SK-N-SH (cell line): ENCODE results near the gene ERBB2. TPM values are rescaled to one million over a fixed set of nuclear protein-coding genes. Genes with fewer than 3 reads are reported as not detected.

Experiments
- CTCF ChIA-PET: fragments of 300-600, 350-600 bp; formaldehyde crosslinking; extraction: SDS; loops from one replicate; lab custom pipeline; 2021; lab: Yijun Ruan, JAX
- POLR2A ChIA-PET: fragments of 350-600 bp; sonication (Branson Sonifier 250); formaldehyde crosslinking; extraction: SDS; loops from one replicate; lab custom pipeline; 2020; ENCODE audit warnings: antibody characterized with exemption, inconsistent platforms; lab: Yijun Ruan, JAX
- DNase-seq: peaks from one replicate; pipeline ENCODE4 v3.0.0; 2012
- H2AFZ ChIP-seq: fragments of 200-600 bp; sonication (generic); 2 replicates; pipeline ENCODE4 v1.8.1; 2016; ENCODE audit warnings: antibody characterized with exemption, mild to moderate bottlenecking, low read depth
- H3F3A ChIP-seq: fragments of 200-600 bp; sonication (generic); replicated peaks from 2 replicates; pipeline ENCODE3; 2016; ENCODE audit warnings: antibody characterized with exemption, mild to moderate bottlenecking; ENCODE audit not compliant: insufficient read depth
- H3K27ac ChIP-seq, 2 experiments: fragments of 200-500 bp in 1 of 2; fragments of 200-600 bp in 1 of 2; sonication (Bioruptor generic) in 1 of 2; sonication (generic), shearing (Covaris generic) in 1 of 2; 2 replicates each; pipeline versions ENCODE4 v1.5.1 to v1.6.1; 2014 to 2016; ENCODE audit warnings: low read depth in 2 of 2, inconsistent platforms in 1 of 2, low read length in 1 of 2, mild to moderate bottlenecking in 1 of 2, mixed read lengths in 1 of 2
- H3K27me3 ChIP-seq: fragments of 200-600 bp; sonication (generic), shearing (Covaris generic); 2 replicates; pipeline ENCODE4 v1.6.1; 2016; ENCODE audit warnings: mixed run types; ENCODE audit not compliant: insufficient read depth
- H3K36me3 ChIP-seq, 2 experiments: fragments of 200-500 bp in 1 of 2; fragments of 200-600 bp in 1 of 2; sonication (Bioruptor generic) in 1 of 2; sonication (generic) in 1 of 2; replicated peaks in 1 of 2; 2 replicates each; pipeline versions ENCODE3 to v1.5.1; 2014 to 2016; ENCODE audit warnings: low read length in 1 of 2, mild to moderate bottlenecking in 1 of 2; ENCODE audit not compliant: insufficient read depth in 2 of 2, control insufficient read depth in 1 of 2
- H3K4me1 ChIP-seq, 2 experiments: fragments of 200-500 bp in 1 of 2; fragments of 200-600 bp in 1 of 2; sonication (Bioruptor generic) in 1 of 2; sonication (generic), shearing (Covaris generic) in 1 of 2; 2 replicates each; pipeline versions ENCODE4 v1.5.1 to v1.6.1; 2014 to 2016; ENCODE audit warnings: low read depth in 1 of 2, low read length in 1 of 2, mixed run types in 1 of 2; ENCODE audit not compliant: insufficient read depth in 2 of 2, control insufficient read depth in 1 of 2
- H3K4me2 ChIP-seq: fragments of 200-600 bp; sonication (generic), shearing (Covaris generic); 2 replicates; pipeline ENCODE4 v1.6.1; 2017; ENCODE audit warnings: mixed run types
- H3K4me3 ChIP-seq, 2 experiments: fragments of 200-500 bp in 1 of 2; fragments of 200-600 bp in 1 of 2; sonication (Bioruptor generic) in 1 of 2; sonication (generic), shearing (Covaris generic) in 1 of 2; 2 replicates each; pipeline versions ENCODE4 v1.5.1 to v1.8.1; 2014 to 2016; ENCODE audit warnings: low read depth in 2 of 2, inconsistent platforms in 1 of 2, low read length in 1 of 2, mild to moderate bottlenecking in 1 of 2, mixed read lengths in 1 of 2, moderate library complexity in 1 of 2
- H3K79me2 ChIP-seq: fragments of 200-600 bp; sonication (generic); 2 replicates; pipeline ENCODE4 v1.8.1; 2017; ENCODE audit warnings: mild to moderate bottlenecking; ENCODE audit not compliant: insufficient read depth
- H3K9ac ChIP-seq: fragments of 200-600 bp; sonication (generic); 2 replicates; pipeline ENCODE4 v1.6.1; 2017; ENCODE audit warnings: mixed run types
- H3K9me2 ChIP-seq: fragments of 200-600 bp; sonication (generic); 2 replicates; pipeline ENCODE4 v1.6.1; 2017; ENCODE audit warnings: mixed run types
- H3K9me3 ChIP-seq: fragments of 200-600 bp; sonication (generic); 2 replicates; pipeline ENCODE4 v1.6.1; 2017; ENCODE audit warnings: mixed run types, mild to moderate bottlenecking, moderate library complexity
- H4K20me1 ChIP-seq: fragments of 200-600 bp; sonication (generic); 2 replicates; pipeline ENCODE4 v1.6.1; 2017; ENCODE audit warnings: mild to moderate bottlenecking, mixed run types; ENCODE audit not compliant: insufficient read depth
- CTCF ChIP-seq: fragments of 200-600 bp; sonication (generic); IDR thresholded peaks from 2 replicates; pipeline ENCODE4 v1.6.1; 2017; ENCODE audit warnings: antibody characterized with exemption, mild to moderate bottlenecking, moderate library complexity
- ELF1 ChIP-seq: IDR thresholded peaks from 2 replicates; pipeline ENCODE4 v1.4.0; 2012
- EP300 ChIP-seq, 2 experiments: IDR thresholded peaks; 2 replicates each; pipeline versions ENCODE4 v1.4.0 to v1.6.1; 2012; ENCODE audit warnings: borderline replicate concordance in 1 of 2, low read depth in 1 of 2, low read length in 1 of 2
- EZH2phosphoT487 ChIP-seq: fragments of 200-600 bp; sonication (generic); IDR thresholded peaks from 2 replicates; pipeline ENCODE4 v1.6.1; 2017; ENCODE audit warnings: low read depth, mixed run types, mild to moderate bottlenecking, antibody characterized with exemption, moderate library complexity, borderline replicate concordance
- FOXM1 ChIP-seq: IDR thresholded peaks from 2 replicates; pipeline ENCODE4 v1.4.0; 2012; ENCODE audit warnings: low read depth, mild to moderate bottlenecking
- GABPA ChIP-seq: IDR thresholded peaks from 2 replicates; pipeline ENCODE4 v1.4.0; 2012; ENCODE audit warnings: low read depth, mild to moderate bottlenecking
- JUND ChIP-seq: IDR thresholded peaks from 2 replicates; pipeline ENCODE4 v1.4.0; 2012
- MXI1 ChIP-seq: IDR thresholded peaks from 2 replicates; pipeline ENCODE4 v1.6.1; 2012; ENCODE audit warnings: mild to moderate bottlenecking, low read depth, low read length, improper control_type of control experiment
- NFIC ChIP-seq: IDR thresholded peaks from 2 replicates; pipeline ENCODE4 v1.4.0; 2012; ENCODE audit warnings: borderline replicate concordance
- PBX3 ChIP-seq: IDR thresholded peaks from 2 replicates; pipeline ENCODE4; 2012
- POLR2AphosphoS5 ChIP-seq: IDR thresholded peaks from 2 replicates; pipeline ENCODE4 v1.6.1; 2012; ENCODE audit warnings: low read depth, low read length
- RAD21 ChIP-seq: IDR thresholded peaks from 2 replicates; pipeline ENCODE4 v1.6.1; 2012; ENCODE audit warnings: mild to moderate bottlenecking, low read length
- TAF1 ChIP-seq: IDR thresholded peaks from 2 replicates; pipeline ENCODE4 v1.6.1; 2012; ENCODE audit warnings: low read depth, mild to moderate bottlenecking, low read length, moderate library complexity, borderline replicate concordance
- TEAD4 ChIP-seq: IDR thresholded peaks from 2 replicates; pipeline ENCODE4 v1.4.0; 2012; ENCODE audit warnings: mild to moderate bottlenecking, borderline replicate concordance; ENCODE audit not compliant: insufficient read depth
- USF1 ChIP-seq: IDR thresholded peaks from 2 replicates; pipeline ENCODE4 v1.4.0; 2012; ENCODE audit warnings: low read depth, borderline replicate concordance
- USF2 ChIP-seq: fragments of 150-350 bp; IDR thresholded peaks from 2 replicates; pipeline ENCODE4 v1.6.1; 2017; ENCODE audit warnings: antibody characterized with exemption, low read length, low read depth, borderline replicate concordance
- YY1 ChIP-seq: IDR thresholded peaks from 2 replicates; pipeline ENCODE4 v1.4.0; 2012; ENCODE audit warnings: low read depth, mild to moderate bottlenecking
- WGBS: methylation state at CpG from one replicate; pipeline ENCODE4 v1.1.6; 2017; ENCODE audit warnings: low lambda C conversion rate; 5-methylcytosine and 5-hydroxymethylcytosine counted together
- polyA plus RNA-seq, 3 experiments: library from polyadenylated mRNA; depleted of rRNA; stranded (reverse); fragments of >200 nt; gene quantifications; 2 replicates each; pipeline ENCODE4 v1.2.3, GENCODE V29; 2012
- TF ChIP-seq, protein P1 (sequence below): IDR thresholded peaks from 2 replicates; pipeline ENCODE4 v1.6.1; 2012; ENCODE audit warnings: mild to moderate bottlenecking, low read depth, low read length, moderate library complexity
- TF ChIP-seq, protein P2 (sequence below): IDR thresholded peaks from 2 replicates; pipeline ENCODE4 v1.4.0; 2012; ENCODE audit warnings: low read depth
- TF ChIP-seq, protein P3 (sequence below): IDR thresholded peaks from 2 replicates; pipeline ENCODE4 v1.4.0; 2012; ENCODE audit warnings: low read depth, borderline replicate concordance

ERBB2 gene
- polyA plus RNA-seq, 1 of the 3 experiments (the other 2 are of a cell fraction): 1.9 TPM

GRCh38 chr17:39727556-39727955, 27.7 kb downstream of the ERBB2 start:
- DNase-seq: no peak
- H3F3A ChIP-seq: no peaks in the 10 kb centered on the region
- 81% methylated on average over 10 of the region's 10 CpGs for WGBS
- no peaks in the 10 kb centered on the region; the same call in 1 of the 2 replicates for H3K79me2 ChIP-seq
- H3K4me2 ChIP-seq: no peak overlapping the region
- no peak overlapping the region for H3K27ac ChIP-seq
- no peaks in the 10 kb centered on the region for H3K27me3 ChIP-seq
- H4K20me1 ChIP-seq: no peaks in the 10 kb centered on the region
- CTCF ChIA-PET: interaction anchor here (4.5 kb wide), 1 partner anchor 28 kb away, joined by 22 read pairs; no protein-coding TSS in a partner anchor
- no peak overlapping the region for H3K4me3 ChIP-seq
- H3K9me2 ChIP-seq: no peaks in the 10 kb centered on the region
- H3K9me3 ChIP-seq: no peaks in the 10 kb centered on the region
- peaks cover 0 to 8% of the 10 kb centered on the region in 2 experiments; a peak in 1 of 4 replicates for H3K4me1 ChIP-seq
- TF ChIP-seq TEAD4 (no peak), RAD21 (no peak), TAF1 (no peak), ELF1 (no peak), MXI1 (no peak), JUND (no peak), EP300 (IDR thresholded peaks at IDR 0.05; ENCODE audit: borderline replicate concordance in 1 of 2, low read depth in 1 of 2, low read length in 1 of 2) (no peak), NFIC (no peak), USF2 (no peak), PBX3 (no peak), CTCF (no peak), EZH2phosphoT487 (no peak), FOXM1 (no peak), YY1 (no peak), GABPA (no peak), USF1 (no peak), POLR2AphosphoS5 (no peak)
- TF ChIP-seq, protein P1, sequence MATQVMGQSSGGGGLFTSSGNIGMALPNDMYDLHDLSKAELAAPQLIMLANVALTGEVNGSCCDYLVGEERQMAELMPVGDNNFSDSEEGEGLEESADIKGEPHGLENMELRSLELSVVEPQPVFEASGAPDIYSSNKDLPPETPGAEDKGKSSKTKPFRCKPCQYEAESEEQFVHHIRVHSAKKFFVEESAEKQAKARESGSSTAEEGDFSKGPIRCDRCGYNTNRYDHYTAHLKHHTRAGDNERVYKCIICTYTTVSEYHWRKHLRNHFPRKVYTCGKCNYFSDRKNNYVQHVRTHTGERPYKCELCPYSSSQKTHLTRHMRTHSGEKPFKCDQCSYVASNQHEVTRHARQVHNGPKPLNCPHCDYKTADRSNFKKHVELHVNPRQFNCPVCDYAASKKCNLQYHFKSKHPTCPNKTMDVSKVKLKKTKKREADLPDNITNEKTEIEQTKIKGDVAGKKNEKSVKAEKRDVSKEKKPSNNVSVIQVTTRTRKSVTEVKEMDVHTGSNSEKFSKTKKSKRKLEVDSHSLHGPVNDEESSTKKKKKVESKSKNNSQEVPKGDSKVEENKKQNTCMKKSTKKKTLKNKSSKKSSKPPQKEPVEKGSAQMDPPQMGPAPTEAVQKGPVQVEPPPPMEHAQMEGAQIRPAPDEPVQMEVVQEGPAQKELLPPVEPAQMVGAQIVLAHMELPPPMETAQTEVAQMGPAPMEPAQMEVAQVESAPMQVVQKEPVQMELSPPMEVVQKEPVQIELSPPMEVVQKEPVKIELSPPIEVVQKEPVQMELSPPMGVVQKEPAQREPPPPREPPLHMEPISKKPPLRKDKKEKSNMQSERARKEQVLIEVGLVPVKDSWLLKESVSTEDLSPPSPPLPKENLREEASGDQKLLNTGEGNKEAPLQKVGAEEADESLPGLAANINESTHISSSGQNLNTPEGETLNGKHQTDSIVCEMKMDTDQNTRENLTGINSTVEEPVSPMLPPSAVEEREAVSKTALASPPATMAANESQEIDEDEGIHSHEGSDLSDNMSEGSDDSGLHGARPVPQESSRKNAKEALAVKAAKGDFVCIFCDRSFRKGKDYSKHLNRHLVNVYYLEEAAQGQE: no peak
- TF ChIP-seq, protein P2, sequence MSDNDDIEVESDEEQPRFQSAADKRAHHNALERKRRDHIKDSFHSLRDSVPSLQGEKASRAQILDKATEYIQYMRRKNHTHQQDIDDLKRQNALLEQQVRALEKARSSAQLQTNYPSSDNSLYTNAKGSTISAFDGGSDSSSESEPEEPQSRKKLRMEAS: no peak
- TF ChIP-seq, protein P3, sequence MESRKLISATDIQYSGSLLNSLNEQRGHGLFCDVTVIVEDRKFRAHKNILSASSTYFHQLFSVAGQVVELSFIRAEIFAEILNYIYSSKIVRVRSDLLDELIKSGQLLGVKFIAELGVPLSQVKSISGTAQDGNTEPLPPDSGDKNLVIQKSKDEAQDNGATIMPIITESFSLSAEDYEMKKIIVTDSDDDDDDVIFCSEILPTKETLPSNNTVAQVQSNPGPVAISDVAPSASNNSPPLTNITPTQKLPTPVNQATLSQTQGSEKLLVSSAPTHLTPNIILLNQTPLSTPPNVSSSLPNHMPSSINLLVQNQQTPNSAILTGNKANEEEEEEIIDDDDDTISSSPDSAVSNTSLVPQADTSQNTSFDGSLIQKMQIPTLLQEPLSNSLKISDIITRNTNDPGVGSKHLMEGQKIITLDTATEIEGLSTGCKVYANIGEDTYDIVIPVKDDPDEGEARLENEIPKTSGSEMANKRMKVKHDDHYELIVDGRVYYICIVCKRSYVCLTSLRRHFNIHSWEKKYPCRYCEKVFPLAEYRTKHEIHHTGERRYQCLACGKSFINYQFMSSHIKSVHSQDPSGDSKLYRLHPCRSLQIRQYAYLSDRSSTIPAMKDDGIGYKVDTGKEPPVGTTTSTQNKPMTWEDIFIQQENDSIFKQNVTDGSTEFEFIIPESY: no peak
- H3K36me3 ChIP-seq: peaks cover 0 to 4% of the 10 kb centered on the region in 2 experiments
- H2AFZ ChIP-seq: no peak overlapping the region
- POLR2A ChIA-PET: no interaction called here
- no peak overlapping the region for H3K9ac ChIP-seq
